SW 1271 (cell line): ENCODE measurements around the gene ENDOU.
A peak's percentile ranks its signal among the peaks of the same experiment; 100 is the strongest.

ENCODE experiments used
- DNase-seq, 2 experiments: peaks; one replicate each; lab custom pipeline; 2025; lab: John Stamatoyannopoulos, UW

The ENDOU gene, protein sequence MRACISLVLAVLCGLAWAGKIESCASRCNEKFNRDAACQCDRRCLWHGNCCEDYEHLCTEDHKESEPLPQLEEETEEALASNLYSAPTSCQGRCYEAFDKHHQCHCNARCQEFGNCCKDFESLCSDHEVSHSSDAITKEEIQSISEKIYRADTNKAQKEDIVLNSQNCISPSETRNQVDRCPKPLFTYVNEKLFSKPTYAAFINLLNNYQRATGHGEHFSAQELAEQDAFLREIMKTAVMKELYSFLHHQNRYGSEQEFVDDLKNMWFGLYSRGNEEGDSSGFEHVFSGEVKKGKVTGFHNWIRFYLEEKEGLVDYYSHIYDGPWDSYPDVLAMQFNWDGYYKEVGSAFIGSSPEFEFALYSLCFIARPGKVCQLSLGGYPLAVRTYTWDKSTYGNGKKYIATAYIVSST

DNA sequence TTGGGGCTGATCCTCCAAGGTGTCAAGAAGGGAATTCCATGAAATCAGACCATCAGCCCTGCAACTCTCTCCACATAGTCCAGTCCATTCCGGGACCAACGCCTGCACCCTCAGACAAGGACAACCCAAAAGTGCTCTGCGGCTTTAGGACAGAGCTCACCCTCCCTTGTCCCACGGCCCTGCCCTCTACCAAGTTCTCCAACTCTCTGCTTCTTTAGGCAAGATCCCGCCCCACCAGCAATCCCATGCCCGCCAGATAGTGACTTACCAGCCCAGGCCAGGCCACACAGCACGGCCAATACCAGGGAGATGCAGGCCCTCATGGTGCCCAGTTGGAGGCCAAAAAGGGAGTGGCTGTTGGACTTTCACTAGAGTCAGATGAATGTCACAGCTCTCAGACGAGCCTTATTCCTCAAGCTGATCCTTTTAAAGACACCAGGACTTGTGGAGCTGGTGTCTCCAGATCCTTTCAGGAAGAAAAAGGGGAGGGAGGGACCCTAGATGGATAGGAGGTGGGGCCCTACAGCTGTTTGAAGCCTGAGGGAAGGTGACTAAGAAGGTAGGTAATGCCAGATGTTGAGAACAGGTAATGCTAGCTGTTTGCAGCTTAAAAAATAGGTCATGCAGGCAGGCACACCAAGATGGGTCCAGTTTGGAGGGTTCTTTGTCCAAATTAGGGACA lies at the start of gene ENDOU:
ENDOU (minus strand) TSS at position 400 of the 682 bp plus-strand sequence; CDS start at position 323, 77 bp downstream.
- no peak for DNase-seq

DNA sequence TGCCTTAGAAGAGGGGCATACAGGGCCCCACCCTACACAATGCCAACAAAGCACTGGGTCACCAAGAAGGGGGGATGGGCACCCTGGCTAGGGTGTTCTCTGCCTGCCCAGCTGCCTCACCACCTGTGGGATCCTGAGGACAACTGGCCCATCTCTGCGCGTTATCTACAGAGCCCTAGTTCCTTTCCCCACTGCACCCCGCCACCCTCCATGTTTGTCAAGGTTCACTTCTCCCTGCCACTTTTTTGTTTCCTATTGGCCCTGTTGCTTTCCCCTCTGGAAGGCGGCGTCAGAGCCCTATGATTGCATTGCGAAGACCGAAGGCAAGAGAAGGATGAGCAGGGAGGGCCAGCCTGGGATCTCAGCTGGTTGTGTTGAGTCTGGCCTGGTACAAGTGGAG lies 49.4 kb upstream of the ENDOU start:
- no peak for DNase-seq

DNA sequence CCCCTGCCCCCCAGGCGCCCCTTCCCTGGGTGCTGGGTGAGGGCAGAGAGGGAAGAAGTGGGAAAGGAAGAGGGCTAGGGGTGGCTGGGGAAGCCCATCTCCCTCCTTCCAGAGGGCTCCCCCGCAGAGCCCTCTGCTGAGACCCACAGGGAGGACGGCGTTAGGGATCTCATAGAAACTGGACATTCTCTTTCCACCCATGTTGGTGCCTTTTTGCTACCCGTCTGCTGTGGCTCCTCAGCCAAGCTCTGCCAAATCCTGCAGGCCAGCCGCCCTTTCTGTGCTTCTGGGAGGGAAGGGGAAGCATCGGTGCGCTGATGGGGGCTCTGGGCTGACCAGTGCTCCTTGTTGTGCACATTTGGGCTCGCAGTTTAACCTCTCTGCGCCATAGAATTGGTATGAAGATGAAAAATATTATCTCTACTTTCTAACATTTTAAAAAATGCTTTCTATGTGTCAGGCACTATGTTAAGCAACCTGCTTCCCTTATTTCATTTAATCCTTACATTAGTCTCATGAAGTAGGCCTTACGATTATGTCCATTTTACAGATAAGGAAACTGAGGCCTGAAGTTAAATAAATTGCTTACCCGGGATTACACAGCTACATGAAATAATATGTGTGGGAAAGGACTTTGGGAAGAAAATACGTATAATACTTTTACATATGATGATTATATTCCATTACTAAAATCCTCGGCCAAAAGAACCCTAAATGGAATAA lies 48.7 kb upstream of the ENDOU start:
- no peak for DNase-seq

DNA sequence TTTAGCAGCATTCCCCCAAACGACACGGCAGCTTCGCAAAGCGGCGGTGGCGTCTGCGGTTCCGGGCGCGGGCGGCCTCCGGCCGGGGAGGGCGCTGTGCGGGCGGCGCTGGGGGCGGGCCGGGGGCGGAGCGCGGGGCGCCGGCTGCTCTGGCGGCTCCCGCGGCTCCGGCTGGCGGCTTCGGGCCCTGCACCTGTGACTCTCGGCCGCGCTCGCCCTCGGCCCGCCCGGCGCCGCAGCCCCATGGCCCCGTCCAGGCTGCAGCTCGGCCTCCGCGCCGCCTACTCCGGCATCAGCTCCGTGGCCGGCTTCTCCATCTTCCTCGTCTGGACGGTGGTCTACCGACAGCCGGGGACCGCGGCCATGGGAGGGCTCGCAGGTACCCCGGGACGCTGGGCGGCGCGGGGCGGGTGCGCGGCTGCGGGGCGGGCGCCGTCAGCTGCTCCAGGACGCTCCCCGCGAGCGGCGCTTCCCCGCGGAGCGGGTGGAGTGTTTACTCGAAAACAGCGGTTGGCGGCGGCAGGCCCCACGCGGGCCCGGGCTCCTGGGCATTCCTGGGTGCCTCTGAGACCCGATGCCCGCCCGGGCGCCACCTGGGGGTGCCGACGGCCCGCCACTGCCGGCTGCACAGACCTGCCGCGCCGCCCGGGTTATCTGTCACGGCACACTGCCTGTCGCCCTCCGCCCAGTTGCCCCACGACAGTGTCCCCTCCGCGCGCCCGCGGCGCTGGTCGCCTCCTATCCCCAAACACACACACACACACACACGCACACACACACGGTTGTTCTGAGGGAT lies 48.0 kb upstream of the ENDOU start, which contains the start of gene SLC48A1:
SLC48A1 (plus strand) TSS at position 177 of the 796 bp plus-strand sequence; CDS start at position 244, 67 bp downstream.
- DNase-seq, result peak in 1 of 2 experiments; percentile 51

DNA sequence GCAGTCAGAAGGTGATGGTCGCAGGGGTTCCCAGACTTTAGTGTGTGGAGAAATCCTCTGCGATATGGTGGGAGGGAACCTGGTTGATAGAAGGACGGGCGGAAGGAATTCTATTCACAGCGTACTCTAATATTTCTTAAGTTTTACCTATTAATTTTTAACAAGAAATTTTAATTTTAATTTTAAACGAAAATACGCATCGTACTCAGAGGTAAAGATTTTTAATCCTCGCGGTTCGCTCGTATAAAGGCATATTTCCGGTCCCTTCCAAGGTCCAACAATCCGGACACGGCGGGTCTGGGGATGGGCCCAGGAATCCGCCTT lies 47.4 kb upstream of the ENDOU start:
- no peak for DNase-seq

DNA sequence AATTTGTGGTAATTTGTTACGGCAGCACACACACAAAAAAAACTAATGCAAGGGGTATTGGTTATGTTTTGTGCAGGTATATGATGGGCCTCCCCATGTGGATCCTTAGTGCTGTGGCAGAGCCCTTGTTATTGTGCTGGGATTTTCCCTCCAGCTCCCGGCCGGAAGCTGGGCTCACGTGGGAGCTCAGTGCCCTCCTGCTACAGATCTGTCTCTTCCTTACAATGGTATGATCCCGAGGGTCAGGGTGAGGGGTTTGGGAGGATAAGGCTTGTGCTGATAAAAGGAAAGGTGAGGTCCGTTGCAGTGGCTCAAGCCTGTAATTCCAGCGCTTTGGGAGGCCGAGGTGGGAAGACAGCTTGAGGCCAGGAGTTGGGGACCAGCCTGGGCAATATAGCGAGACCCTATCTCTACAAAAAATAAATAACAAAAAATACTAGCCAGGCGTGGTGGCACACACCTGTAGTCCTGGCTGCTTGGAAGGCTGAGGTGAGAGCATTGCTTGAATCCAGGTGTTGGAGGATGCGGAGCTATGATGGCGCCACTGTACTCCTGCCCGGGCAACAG lies 46.9 kb upstream of the ENDOU start:
- no peak for DNase-seq

DNA sequence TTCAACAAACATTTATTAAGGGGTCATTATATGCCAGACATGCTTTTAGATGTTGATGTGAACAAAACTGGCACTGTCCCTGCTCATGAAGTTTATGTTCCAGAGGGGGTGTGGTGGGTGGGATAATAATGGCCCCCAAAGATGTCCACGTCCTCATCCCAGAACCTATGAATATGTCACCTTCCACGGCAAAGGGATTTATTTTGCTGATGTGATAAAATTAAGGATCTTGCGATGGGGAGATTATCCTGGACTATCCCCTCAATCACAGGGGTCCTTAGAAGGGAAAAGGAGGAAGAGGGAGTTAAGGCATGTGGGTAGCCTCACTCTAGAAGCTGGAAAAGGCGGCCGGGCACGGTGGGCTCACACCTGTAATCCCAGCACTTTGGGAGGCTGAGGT lies 46.0 kb upstream of the ENDOU start:
- DNase-seq, result no peak

DNA sequence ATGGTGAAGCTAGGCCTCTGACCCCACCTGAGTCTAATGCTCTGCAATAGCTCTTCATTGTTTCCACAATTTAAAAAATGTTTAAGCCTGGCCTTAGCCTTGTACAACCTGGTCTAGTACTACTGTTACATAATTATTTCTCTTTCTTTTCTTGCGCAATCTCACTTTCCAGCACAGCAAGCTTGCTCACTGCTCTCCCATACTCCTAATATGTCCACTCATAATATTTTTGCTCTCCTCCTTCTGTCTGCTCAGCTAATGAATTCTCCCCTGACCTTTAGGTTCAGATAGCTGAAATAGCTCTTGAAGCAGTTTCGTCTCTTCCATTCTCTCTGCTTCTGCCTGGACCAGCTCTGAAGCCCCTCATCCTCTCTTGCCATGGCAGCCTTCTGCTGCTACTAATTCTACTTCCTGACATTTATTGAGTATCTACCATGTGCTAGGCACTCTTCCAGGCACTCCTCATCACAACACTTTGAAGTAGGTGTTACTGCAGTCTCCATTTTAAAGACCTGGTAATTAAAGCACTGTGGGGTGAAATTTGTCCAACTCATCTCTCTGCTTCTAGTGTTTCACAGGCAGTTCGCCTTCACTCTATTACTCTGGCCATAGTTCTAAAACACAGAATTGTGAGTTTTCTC lies 44.9 kb upstream of the ENDOU start:
- DNase-seq, result no peak

DNA sequence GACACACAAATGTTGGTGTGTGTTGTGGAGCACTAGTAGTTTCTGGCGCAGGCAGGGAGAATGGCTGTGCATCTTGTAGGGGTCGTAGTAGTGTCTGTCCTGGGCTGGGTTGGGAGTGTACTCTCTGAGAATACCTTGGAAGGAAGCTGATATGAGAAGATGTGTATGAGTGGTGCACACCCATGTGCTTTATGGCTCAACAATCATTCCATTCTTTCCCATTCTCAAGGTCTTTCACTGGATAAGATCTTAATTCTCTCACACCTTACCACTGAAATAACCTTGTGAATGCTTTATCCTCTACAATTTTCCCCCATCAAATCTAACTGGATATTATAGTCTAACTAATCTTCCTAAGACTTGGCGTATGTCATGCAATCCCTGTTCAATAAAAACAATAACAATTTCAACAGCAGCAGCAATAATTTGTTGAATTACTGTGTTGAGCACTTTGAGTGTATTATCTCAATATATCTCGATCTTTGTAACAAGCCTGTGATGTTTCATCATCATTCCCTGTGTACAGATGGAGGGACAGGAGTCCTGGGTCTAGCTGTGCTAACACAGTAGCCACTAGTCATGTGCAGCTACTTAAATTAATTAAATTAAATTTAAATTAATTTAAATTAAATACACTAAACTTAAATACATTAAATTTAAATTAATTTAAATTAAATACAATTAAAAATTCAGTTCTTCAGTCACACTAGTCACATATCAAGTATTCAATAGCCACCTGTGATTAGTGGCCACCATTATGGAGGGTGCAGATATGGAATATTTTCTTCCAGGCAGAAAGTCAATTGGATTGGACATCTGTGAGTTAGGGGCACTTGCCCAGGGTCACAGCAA lies 44.2 kb upstream of the ENDOU start:
- DNase-seq, result no peak

DNA sequence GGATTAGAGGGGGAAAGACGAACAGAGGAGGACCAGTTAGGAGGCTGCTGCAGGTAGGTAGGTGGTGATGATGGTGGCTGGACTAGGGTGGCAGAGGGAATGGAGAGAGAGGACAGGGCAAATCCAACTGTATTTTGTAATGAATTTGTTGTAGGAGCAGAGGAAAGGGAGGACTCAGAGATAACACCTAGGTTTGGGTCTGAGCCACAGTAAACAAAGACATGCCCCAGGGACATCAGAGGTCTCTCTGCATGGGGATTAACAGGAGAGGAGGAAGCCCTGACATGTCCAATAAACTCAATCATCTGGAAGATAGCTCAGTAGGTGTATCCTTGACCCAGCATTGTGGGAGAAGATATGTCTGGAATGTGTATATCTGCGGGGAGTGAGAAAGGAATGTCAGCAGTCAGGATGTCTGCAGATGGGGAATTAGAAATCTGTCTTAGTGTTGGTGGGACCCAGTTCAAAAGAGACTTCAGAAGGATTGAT lies 43.1 kb upstream of the ENDOU start:
- peak in 1 of 2 experiments; percentile 53 for DNase-seq

DNA sequence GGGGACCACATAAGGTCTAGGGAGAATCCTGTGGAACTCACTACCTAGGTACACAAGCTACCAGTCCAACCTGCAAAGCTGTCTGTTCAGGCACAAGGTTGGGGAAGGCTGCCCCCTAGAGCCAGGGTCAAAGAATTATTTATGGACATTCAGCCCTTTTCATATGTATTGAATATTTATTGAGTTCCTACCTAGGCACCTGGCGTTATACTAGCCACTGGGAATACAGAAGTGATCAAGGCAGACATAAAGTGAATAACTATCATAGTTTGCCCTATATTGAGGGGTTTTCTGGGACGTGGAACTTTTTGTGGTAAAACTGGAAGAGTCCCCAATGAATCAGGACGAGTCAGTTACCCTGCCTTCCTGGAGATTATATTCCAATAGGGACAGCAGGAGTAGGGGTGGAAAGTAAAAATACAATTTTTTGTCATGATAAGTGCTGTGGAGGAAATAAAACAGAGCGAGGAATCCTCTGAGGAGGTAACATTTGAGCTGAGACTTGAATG lies 42.0 kb upstream of the ENDOU start:
- DNase-seq, result peak in 1 of 2 experiments; percentile 43

DNA sequence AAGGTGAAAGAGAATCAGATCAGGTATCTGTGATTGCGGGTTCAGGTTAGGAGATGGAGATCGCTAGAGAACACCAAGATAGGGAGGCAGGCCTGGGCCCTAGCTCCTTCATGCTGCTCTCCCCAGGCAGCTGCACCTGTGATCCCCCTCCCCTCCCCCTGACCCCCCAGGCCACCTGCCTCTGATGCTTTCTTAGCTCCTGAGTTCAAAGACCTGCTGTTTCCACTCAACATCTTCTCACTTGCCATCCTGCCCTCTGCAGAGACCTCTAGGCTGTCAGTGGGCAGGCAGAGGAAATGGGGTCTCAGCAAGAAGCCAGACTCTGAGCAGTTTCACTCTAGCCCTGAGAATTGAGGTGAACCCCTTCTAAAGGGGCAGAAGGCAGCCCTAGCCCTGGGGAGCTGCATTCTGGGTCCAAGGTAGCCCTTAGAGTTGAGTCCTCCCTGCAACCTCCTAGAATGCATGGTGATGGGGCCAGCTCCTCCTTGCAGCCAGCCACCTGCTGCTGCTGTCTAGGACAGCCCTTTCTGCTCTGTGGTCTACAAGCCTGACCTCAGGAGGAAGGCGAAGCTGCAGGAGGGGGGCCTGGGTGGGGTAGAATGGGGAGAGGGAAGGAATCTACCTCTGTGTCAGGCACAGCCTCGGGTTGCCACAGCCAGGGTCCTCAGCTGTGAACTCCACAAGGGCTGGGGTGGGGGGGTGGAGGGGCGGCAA lies 41.4 kb upstream of the ENDOU start:
- no peak for DNase-seq

DNA sequence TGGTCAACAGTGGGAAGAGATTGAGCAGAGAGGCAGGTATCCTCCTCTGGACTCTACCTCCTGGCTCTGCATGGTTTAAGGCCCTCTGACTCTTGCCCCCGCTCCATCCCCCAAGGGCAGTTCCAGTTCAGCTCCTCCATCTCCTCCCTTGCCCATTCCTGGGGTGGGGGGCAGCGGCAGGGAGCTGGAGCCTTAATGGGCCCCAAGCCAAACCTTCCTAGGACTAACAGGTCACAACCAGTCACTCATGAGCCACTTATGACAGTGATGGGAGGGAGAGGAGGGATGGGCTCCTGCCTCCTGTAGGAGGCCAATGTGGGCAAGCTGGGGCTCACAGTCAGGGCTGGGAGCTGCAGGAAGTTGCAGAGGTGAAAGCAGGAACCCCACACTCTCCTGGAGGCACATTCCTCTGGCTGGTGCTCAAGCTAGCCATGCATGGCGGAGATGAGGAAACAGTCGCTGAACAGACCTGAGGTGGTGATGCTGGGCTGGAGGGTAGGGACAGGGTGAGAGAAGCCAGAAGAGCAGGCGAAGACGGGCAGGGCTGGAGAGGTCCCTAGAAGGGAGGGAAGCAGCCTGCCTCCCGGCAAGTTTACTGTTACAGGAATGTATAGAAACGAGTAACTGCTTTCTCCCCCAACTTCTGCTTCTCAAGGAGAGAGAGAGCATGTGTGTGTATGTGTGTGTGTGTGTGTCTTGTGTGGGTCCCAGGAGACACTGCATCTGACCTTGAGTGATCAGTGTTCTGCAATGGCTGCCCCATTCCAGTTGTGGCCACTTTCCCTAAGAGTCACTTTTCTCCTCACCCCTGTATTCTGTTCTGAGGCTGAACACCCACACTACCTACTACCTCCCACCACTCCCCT lies 38.4 kb upstream of the ENDOU start:
- DNase-seq, result no peak

DNA sequence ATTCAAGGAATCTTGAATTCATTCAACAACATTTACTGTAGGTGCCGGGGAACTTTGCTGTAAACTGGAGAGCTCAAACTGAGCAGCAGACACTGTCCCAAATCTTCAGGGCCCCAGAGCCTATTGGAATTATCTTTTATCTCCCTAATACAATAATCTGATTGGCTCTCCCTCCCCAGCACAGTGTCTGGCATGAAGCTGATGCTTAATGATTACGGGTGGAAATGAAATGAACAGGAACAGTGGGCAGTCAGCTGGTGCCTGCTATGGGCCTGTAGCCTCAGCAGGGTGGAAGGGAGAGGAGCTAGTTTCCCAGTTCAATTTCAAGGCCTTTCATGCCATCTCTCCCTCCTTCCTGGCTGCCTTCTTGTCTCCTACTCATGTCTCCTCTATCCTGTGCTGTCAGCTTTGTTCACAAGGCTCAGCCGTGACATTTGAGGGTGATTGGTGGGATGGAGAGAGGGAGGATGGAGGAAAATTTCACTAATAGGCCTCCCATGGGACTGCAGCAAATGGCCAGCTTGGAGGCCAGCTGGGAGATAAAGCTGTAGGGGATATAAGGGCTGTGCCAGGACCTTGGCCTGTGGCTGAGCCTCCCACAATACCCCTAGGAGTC lies 37.7 kb upstream of the ENDOU start:
- DNase-seq, result no peak

DNA sequence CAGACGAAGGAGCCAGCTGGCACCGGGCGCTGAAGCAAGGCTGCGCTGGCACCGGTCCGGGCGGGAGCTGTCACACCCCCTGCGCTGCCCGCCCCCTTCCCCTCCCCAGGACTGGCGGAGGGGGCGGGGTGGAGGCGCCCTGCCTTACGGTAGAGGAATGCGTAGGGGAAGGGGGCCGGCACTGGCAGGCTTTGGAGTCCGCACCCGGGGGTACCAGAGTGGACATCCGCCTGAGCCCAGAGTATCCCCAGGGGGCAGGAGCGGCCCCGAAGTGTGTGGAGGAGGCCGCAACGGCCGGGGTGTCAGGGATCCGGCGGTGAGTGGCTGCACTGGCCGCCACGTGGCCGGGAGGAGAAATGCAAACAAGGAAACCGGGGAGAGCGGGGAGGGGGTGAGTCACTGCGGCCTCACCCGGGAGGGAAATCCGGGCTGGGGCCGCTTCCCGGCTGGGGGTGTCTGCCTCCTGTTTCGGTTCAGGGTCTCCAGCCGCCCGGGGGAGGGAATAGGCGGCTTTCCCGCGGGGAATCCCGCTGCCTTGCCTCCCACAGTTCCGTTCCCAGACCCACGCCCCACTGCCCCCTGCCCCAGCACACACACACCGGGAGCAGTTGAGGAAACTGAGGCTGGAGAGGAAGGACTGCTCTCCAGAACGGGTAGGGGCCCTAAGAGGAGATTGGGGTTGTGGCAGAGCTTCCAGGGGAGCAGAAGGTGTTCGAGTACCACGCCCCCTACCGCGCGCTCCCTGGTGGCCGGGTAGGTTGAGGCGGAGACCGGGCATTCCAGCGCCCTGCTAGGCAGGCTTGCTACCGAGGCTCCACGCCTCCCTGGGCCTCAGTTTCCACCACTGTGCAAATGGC lies 33.8 kb upstream of the ENDOU start, which contains the start of gene RAPGEF3:
RAPGEF3 (minus strand) TSS at position 47 of the 857 bp plus-strand sequence. CDS start 324 bp downstream, outside the sequence.
- DNase-seq, result peak; percentile 28 to 73

DNA sequence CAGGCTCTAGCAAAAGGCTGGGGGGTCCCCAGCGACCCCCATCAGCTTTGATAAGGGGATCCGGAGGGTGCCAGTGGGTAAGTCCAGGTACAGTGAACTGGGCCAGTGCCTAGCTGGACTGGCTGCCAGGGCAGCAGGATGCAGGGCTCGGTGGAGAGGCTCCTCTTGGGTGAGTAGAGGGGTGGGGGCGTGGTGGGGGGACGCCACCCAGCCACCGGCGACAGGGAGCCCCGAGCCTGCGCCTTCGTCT lies 33.2 kb upstream of the ENDOU start:
- DNase-seq, result no peak
